Activated CD8-positive, alpha-beta T cell treated with anti-CD3 and anti-CD28 coated beads, Interleukin-2, amount 10 ng/mL, durations not matched to agents 7 days and 5 days (primary cell): ENCODE results near the gene PROM2. TPM values are rescaled to one million over a fixed set of nuclear protein-coding genes. Genes with fewer than 3 reads are reported as not detected.

Experiments used
- ATAC-seq: fragments of 150-1000 bp; cut with Tn5 transposase; one replicate; pipeline ENCODE4 v1.10.0; 2021; ENCODE audit warnings: moderate library complexity
- CTCF ChIA-PET: fragments of 350-600 bp; sonication (Branson Sonifier 250); formaldehyde crosslinking; loops from one replicate; lab custom pipeline; 2021; ENCODE audit warnings: antibody characterized with exemption; lab: Charles Lee
- POLR2A ChIA-PET: fragments of 350-600 bp; sonication (Branson Sonifier 250); formaldehyde crosslinking; loops from one replicate; lab custom pipeline; 2021; ENCODE audit warnings: antibody characterized with exemption; lab: Charles Lee
- DNase-seq: peaks from one replicate; pipeline ENCODE4 v3.0.0-alpha.2; 2020
- H3K27ac Mint-ChIP-seq: one replicate; pipeline ENCODE4 v1.8.0; 2021; ENCODE audit warnings: mild to moderate bottlenecking, mixed read lengths
- H3K27me3 Mint-ChIP-seq: one replicate; pipeline ENCODE4 v1.8.0; 2021; ENCODE audit warnings: low read depth, mixed read lengths
- H3K36me3 Mint-ChIP-seq: one replicate; pipeline ENCODE4 v1.8.0; 2021; ENCODE audit warnings: low read depth, mixed read lengths
- H3K4me1 Mint-ChIP-seq: one replicate; pipeline ENCODE4 v1.8.0; 2021; ENCODE audit warnings: low read depth, mixed read lengths
- H3K4me3 Mint-ChIP-seq: one replicate; pipeline ENCODE4 v1.8.0; 2021; ENCODE audit warnings: mild to moderate bottlenecking, mixed read lengths
- H3K9me3 Mint-ChIP-seq: one replicate; pipeline ENCODE4 v1.8.0; 2022; ENCODE audit warnings: mixed read lengths; ENCODE audit not compliant: insufficient read depth
- total RNA-seq, 2 experiments: library from RNA; stranded (reverse); gene quantifications; one replicate each; pipeline ENCODE4 v1.2.3, GENCODE V29; 2021

The PROM2 gene
- total RNA-seq, 2 experiments from 2014 or later = 0.34 to 0.47 TPM

DNA sequence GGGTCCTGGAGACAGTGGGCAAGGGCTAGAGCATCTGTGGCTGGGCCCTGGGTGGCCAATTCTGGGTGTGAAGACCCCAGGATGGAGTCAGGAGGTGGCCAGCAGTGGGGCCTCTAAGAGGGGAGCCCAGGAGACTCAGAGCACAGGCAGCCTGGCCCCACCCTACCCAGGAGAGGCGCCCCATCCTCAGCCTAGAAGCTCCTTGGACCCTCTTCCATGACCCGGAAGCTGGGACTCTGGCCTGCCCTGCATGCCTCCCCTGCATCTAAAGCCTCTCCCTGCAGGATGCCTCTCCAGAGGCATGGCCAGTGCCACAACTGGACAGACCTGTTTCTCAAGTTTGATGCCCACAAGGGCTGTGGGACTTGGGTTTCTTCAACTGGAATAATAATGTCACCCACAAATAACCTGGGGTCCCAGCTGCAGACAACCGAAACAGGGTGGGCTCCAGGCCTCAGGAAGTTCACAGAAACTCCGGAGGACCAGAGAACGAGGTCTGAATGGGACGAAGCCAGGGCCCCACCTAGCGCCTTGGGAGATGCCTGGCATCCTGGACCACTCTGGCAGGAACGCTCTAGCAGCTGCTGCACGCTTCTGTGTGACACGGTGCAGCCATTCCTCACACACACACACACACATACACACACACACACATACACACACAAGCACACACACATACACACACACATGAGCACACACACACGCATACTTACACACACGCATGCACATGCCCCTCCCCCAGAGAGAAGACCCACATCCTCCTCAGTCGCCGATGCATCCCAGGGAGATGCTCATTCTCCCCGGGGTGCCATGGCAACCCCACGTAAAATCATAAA is 39.3 kb downstream of the PROM2 start:
- ATAC-seq (no peak), DNase-seq (no peak)
- ChIA-PET CTCF (no interaction called here), POLR2A (no interaction called here)
- Mint-ChIP-seq H3K27me3 (no peaks in the 10 kb centered on the region), H3K36me3 (no peaks in the 10 kb centered on the region), H3K4me1 (no peaks in the 10 kb centered on the region), H3K27ac (no peak overlapping the region), H3K9me3 (no peaks in the 10 kb centered on the region), H3K4me3 (no peak overlapping the region)

DNA sequence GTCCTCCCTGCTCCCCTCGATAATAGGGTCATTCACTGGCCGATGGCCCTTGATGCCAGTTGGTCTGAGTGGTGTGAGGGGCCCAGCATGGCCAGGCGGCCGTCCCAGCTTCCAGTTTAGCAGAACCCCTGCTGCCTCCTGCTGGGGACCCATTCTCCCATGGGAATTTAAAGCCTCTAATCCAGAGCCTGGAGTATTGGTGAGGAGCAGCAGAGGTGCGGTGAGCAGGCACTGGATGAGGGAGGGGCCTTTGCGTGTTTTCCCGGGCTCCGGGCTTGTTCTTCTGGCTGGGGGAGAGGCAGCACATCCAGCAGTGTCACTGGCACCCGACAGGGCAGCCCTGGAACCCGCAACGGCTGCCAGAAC is 40.3 kb downstream of the PROM2 start:
- H3K27me3 Mint-ChIP-seq = no peaks in the 10 kb centered on the region
- no peaks in the 10 kb centered on the region for H3K36me3 Mint-ChIP-seq
- no peak for ATAC-seq
- ChIA-PET POLR2A (no interaction called here), CTCF (no interaction called here)
- no peak overlapping the region for H3K27ac Mint-ChIP-seq
- no peaks in the 10 kb centered on the region for H3K9me3 Mint-ChIP-seq
- DNase-seq = no peak
- no peak overlapping the region for H3K4me3 Mint-ChIP-seq
- H3K4me1 Mint-ChIP-seq = no peaks in the 10 kb centered on the region

DNA sequence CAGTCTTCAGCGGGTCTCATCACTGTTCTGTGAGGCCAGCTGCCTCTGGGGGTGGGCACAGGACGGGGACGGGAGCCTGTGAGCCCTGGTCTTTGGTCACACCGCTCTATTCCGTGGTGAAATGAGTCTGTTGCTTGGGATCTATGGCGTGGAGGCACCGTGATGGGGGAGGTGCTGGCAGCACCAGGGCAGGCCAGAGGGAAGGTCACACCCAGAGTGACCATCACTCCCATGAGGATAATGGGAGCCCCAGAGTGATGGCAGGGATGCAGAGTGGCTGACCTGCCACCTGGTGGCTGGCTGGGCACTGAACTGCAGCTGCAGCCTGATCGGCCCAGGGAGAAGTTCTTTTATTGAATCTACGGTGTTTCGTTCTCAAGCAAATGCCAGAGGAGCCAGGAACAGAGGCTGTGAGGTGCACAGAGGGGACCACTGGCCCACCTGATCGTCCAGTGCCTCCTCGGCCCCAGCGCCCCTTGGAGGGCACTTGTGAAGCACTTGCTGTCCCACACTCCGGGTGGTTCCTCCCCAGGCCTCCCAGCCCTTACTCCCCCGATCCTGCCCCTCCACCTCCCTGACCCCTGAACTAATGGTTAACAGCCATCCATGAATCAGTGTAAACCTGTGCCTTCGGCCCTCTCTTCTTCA is 40.8 kb downstream of the PROM2 start:
- H3K27me3 Mint-ChIP-seq = no peaks in the 10 kb centered on the region
- H3K9me3 Mint-ChIP-seq = no peaks in the 10 kb centered on the region
- H3K4me3 Mint-ChIP-seq = no peak overlapping the region
- DNase-seq = no peak
- no peaks in the 10 kb centered on the region for H3K4me1 Mint-ChIP-seq
- ChIA-PET CTCF (no interaction called here), POLR2A (no interaction called here)
- no peaks in the 10 kb centered on the region for H3K36me3 Mint-ChIP-seq
- ATAC-seq = no peak
- H3K27ac Mint-ChIP-seq = no peak overlapping the region

DNA sequence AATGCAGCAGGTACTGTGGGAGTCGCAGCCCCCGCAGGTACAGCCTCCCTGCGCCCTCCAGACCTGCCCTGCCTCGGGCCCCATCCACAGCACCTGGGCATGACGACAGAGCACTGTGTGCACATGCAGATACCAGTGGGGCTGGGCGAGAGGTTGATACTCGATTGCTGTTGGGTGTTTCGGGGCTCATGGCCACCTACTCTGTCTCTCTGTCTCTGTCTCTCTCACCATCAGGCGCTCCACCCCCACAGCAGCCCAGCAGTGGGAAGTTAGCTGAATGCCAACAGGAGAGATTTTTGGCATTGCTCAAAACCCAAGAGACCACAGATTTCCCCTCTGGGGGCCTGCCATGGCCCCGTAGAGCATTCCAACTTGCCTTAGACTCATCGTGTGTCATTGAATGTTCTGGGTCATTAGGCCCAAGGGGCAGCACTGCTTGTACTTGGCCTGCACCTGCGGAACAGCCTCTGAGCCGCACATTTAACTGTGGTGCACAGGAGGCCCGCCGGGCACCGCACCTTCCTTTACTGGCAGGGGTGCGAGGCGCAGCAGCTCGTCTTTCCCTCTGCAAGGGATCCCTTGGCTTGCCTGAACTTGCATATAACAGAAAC is 41.7 kb downstream of the PROM2 start:
- no peaks in the 10 kb centered on the region for H3K9me3 Mint-ChIP-seq
- no peak for DNase-seq
- POLR2A ChIA-PET = no interaction called here
- CTCF ChIA-PET = no interaction called here
- H3K4me3 Mint-ChIP-seq = no peak overlapping the region
- H3K36me3 Mint-ChIP-seq = no peaks in the 10 kb centered on the region
- H3K27ac Mint-ChIP-seq = no peak overlapping the region
- no peak for ATAC-seq
- H3K27me3 Mint-ChIP-seq = no peaks in the 10 kb centered on the region
- H3K4me1 Mint-ChIP-seq = no peaks in the 10 kb centered on the region

DNA sequence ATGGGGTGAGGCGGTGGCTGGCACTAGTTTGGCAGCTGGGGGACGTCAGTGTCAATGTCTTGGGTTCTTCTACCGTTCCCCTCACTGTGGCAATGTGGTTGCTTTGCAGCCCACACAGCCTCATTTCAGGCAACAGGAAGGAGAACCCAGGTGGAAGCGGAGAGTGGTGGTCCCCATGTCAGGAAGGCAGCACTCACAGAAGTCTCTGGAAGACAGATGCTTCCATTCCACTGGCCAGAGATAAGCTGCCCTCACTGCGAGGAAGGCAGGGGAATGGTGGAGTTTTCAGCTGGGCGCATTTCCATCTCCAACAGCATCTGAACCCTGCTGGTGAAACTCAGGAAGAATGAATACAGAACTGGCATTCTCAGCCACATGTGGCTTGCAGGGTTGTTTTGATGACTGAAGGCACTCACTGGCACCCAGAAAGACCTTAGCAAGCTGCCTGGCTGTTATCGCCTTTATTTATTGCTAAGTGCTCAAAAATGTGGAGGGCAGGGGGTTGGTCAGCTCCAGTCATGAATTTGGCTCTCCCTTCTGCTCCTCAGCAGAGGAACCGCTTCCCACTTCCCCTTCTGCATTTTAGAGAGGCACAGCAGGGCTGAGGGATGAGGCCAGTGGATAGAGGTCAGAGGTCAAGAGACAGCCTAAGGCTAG is 42.3 kb downstream of the PROM2 start:
- Mint-ChIP-seq H3K36me3 (no peaks in the 10 kb centered on the region), H3K4me3 (no peak overlapping the region), H3K27me3 (no peaks in the 10 kb centered on the region), H3K9me3 (no peaks in the 10 kb centered on the region), H3K4me1 (no peaks in the 10 kb centered on the region), H3K27ac (no peak overlapping the region)
- ChIA-PET CTCF (no interaction called here), POLR2A (no interaction called here)
- ATAC-seq (no peak), DNase-seq (no peak)

DNA sequence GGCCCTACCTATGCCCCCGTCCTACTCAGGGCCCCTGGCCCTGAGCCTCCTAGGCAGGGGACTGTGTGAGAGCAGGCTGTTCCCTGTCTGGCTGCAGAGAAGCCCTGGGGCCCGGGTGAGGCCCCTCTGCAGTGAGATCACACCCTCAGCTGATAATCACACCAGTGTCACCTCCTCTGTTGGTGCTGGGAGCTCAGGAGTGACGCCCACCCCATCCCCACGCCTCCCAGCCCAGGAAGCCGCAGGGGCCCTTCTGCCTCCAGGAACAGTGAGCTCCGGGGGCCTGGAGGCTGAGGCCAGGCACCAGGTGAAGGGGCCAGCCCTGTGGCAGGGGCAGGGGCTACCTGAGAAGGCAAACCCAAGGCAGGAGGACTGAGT is 42.9 kb downstream of the PROM2 start:
- POLR2A ChIA-PET = no interaction called here

DNA sequence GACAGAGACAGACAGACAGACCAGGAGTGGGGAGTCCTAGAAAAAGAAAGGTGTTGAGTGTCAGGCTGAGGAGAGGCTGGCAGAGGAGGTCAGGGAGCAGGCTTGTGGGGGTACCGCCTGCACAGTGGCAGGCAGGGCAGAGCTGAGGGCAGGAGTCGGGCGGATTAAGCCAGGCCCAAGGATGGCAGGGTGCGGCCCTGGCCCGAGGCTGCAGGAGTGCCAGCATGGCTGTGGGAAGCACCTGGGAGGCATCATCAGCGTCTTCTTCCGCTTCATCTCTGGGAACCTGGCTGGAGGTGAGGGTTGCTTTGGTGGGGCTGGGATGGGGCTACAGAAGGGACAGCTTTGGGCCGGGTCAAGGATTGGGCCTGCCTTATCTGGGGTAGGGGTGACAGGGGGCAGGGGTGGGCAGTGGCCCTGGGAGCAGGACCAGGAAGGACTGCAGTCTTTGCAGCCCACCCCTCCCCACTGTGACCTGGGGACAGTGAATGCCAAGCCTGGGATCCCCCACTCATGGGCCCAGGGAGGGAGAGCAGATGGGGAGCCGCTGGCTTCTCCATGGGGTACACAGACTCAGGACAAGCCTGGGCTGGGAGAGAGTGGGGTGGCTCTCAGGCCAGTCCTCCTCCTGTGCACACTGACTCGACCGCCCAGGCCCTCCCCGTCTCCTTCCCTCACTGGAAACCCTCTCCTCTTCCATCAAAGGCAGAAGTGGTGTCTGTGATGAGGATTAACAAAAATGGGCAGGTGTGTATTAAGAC is 43.6 kb downstream of the PROM2 start:
- no peaks in the 10 kb centered on the region for H3K27me3 Mint-ChIP-seq
- H3K36me3 Mint-ChIP-seq = no peaks in the 10 kb centered on the region
- ATAC-seq = no peak
- no peaks in the 10 kb centered on the region for H3K4me1 Mint-ChIP-seq
- no peak overlapping the region for H3K4me3 Mint-ChIP-seq
- CTCF ChIA-PET = no interaction called here
- no peak for DNase-seq
- H3K27ac Mint-ChIP-seq = no peak overlapping the region
- H3K9me3 Mint-ChIP-seq = no peaks in the 10 kb centered on the region
- POLR2A ChIA-PET = no interaction called here

More for the DNA sequence above, 42.9 kb downstream of the PROM2 start:
- no peak for ATAC-seq
- no peaks in the 10 kb centered on the region for H3K9me3 Mint-ChIP-seq
- no peaks in the 10 kb centered on the region for H3K4me1 Mint-ChIP-seq
- H3K27me3 Mint-ChIP-seq = no peaks in the 10 kb centered on the region
- no peak overlapping the region for H3K4me3 Mint-ChIP-seq
- no peak for DNase-seq
- no peak overlapping the region for H3K27ac Mint-ChIP-seq
- CTCF ChIA-PET = no interaction called here
- no peaks in the 10 kb centered on the region for H3K36me3 Mint-ChIP-seq

DNA sequence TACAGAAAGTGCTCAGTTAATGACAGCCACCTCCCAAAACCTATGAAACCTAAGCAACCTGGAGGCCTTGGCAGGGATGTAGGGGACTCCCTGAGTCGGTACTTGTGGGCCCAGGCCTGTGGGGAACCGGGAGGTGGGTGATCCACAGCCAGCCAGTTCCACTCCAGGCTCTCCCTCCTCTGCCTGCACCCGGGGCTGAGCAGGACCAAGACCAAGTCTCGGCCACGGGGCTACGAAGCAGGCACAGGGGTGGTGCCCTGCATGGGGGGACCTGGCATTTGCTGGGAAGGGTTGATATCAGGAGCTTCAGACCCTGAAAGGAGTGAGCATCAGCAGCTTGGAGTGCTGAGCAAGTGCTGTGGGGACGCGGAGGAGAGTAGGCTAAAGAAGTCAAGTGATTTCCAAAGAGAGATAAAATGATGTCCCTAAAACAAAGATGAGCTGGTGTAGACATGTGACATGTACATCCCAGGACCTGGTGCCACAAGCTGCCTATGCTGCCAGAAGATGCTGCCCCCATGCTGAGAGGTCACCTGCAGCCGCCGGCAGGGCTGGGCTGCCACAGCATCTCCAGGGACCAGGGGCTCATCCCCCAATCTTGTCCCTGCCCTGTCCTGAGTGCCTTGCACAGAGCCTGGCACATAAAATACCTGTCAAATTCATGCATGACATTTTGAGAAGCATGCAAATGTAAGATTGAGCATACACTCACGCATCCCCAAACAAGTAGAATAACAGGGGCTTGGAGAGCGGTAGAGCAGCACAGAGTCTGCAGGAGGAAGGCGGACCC is 44.4 kb downstream of the PROM2 start:
- H3K36me3 Mint-ChIP-seq = no peaks in the 10 kb centered on the region
- ChIA-PET POLR2A (no interaction called here), CTCF (no interaction called here)
- H3K9me3 Mint-ChIP-seq = no peaks in the 10 kb centered on the region
- DNase-seq (no peak), ATAC-seq (no peak)
- H3K27me3 Mint-ChIP-seq = no peaks in the 10 kb centered on the region
- no peak overlapping the region for H3K4me3 Mint-ChIP-seq
- no peaks in the 10 kb centered on the region for H3K4me1 Mint-ChIP-seq
- H3K27ac Mint-ChIP-seq = no peak overlapping the region

DNA sequence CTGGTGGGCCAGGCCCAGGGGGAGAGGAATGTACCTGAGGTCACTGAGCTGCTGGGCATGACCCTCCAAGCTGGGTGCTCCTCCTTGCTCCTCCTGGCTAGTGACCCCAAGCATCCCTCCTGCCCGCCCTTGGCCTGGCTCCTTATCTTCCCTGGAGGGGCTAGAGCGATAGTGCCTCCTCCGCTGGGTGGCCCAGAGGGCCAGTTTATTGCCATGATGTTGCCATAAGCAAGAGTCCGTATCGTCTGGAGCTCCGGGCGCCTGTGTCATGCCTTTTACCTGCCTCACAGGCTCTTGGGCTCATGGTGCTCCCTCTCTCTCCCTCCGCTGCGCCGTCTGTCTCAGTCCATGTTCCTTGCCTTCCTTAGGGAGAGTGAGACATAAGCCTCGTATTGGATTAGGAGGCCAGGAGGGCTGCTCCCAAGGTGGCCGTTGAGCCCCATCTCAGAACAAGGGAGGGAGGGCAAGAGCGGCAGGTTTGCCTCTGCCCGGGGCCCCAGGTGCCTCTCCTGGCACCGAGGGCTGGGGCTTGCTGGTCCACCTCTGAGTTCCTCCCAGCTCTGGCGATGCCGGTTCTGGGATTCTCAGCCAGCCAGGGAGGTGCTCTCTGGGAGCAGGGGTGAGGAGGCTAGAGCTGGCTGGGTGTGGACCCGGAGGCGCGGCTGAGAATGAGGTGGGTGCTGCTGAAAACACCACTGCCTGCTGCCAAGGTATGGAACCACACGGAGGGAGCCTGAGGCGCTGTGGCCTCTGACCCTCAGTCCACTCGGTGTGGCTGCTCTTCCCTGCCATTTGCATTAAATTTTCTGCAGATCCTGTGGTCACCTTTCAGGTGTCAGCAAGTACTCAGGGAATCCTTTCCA is 45.5 kb downstream of the PROM2 start:
- H3K36me3 Mint-ChIP-seq = no peaks in the 10 kb centered on the region
- ATAC-seq = no peak
- H3K4me3 Mint-ChIP-seq = no peak overlapping the region
- ChIA-PET CTCF (no interaction called here), POLR2A (no interaction called here)
- no peaks in the 10 kb centered on the region for H3K4me1 Mint-ChIP-seq
- no peaks in the 10 kb centered on the region for H3K9me3 Mint-ChIP-seq
- no peak for DNase-seq
- H3K27me3 Mint-ChIP-seq = no peaks in the 10 kb centered on the region
- no peak overlapping the region for H3K27ac Mint-ChIP-seq

DNA sequence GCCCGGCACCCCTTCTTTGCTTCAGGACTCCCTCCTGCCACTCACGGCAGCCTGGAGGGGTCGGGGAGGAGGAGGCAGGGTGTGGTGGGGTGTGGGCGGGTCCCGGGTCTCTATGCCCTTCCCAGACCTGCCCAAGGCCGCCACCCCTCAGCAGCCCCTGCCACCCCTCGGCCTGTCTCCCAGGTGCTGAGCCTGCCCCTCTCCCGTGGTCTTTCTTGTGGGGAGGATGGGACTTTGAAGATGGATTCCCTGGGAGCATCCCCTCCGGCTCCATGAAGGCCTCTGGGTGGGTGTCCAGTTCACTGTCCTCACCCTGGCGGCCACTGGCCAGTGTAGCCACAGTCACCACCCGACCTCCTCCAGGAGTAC is 46.1 kb downstream of the PROM2 start:
- Mint-ChIP-seq H3K4me1 (no peaks in the 10 kb centered on the region), H3K27ac (no peak overlapping the region), H3K36me3 (no peaks in the 10 kb centered on the region), H3K27me3 (no peaks in the 10 kb centered on the region), H3K4me3 (no peak overlapping the region), H3K9me3 (no peaks in the 10 kb centered on the region)
- DNase-seq (no peak), ATAC-seq (no peak)
- CTCF ChIA-PET = no interaction called here
- POLR2A ChIA-PET = no interaction called here
